ENCODE data around the gene A1CF. TPM values are rescaled to one million over a fixed set of nuclear protein-coding genes. Genes with fewer than 3 reads are reported as not detected.

A1CF gene
- total and polyA plus RNA-seq, 2 of the 8 experiments (the other 6 are each of a cell fraction or from before 2014, with no cell fraction given), result not detected

GRCh38 chr10:50788951-50789945 lies 96.2 kb downstream of the A1CF start:
- Histone ChIP-seq H4K20me1 (replicated peaks in 1 of 2; ENCODE audit: control insufficient read depth in 1 of 2, insufficient read depth in 2 of 2, low read length in 2 of 2) (no peaks in the 10 kb centered on the region), H4K5ac (ENCODE audit: insufficient read length, low read depth, low read length) (no peak overlapping the region), H3K9ac (replicated peaks in 1 of 4; ENCODE audit: extremely low read depth in 1 of 4, low read depth in 3 of 4, low read length in 3 of 4) (no peak overlapping the region), H2BK5ac (ENCODE audit: low read depth, low read length) (no peak overlapping the region), H4K91ac (replicated peaks; ENCODE audit: insufficient read length, low read length) (no peak overlapping the region), H2BK120ac (replicated peaks; ENCODE audit: low read depth, low read length) (no peak overlapping the region), H3K4ac (replicated peaks; ENCODE audit: insufficient read length, low read depth, low read length) (no peak overlapping the region), H3K79me2 (ENCODE audit: control insufficient read depth in 1 of 2, insufficient read depth in 2 of 2, low read length in 2 of 2) (no peaks in the 10 kb centered on the region), H3K56ac (replicated peaks; ENCODE audit: insufficient read length, low read depth, low read length) (no peak overlapping the region), H3K79me1 (ENCODE audit: low read depth, low read length) (no peaks in the 10 kb centered on the region), H2BK20ac (ENCODE audit: low read length) (no peak overlapping the region), H2BK12ac (ENCODE audit: low read depth, low read length) (0 out of 2 replicates have a peak overlapping the region, but pooled peaks have one; percentile 62), H3K23me2 (ENCODE audit: low read depth, low read length) (no peaks in the 10 kb centered on the region), H2AFZ (ENCODE audit: low read length) (no peak overlapping the region), H2BK15ac (ENCODE audit: low read length) (no peak overlapping the region), H3K4me3 (ENCODE audit: extremely low read depth in 1 of 4, insufficient read depth in 2 of 4, low read depth in 3 of 4, low read length in 4 of 4) (no peak overlapping the region), H3K23ac (ENCODE audit: insufficient read length) (no peak overlapping the region), H3K9me3 (ENCODE audit: insufficient read depth in 2 of 2, low read depth in 1 of 2, low read length in 1 of 2) (no peaks in the 10 kb centered on the region), H4K8ac (ENCODE audit: extremely low read depth, insufficient read depth, low read length) (no peak overlapping the region), H3K27me3 (replicated peaks in 1 of 4; ENCODE audit: control insufficient read depth in 3 of 4, extremely low read depth in 1 of 4, insufficient read depth in 3 of 4, low read length in 3 of 4) (no peaks in the 10 kb centered on the region), H3K18ac (ENCODE audit: extremely low read depth, low read length) (no peak overlapping the region), H2AK5ac (ENCODE audit: low read depth, low read length) (no peak overlapping the region), H3K4me1 (replicated peaks in 1 of 4; ENCODE audit: control insufficient read depth in 3 of 4, insufficient read depth in 4 of 4, low read length in 3 of 4) (peaks cover 0 to 9% (median 4%) of the 10 kb centered on the region in 4 experiments; a peak in 3 of 7 replicates), H3K14ac (ENCODE audit: insufficient read length) (no peak overlapping the region), H3K36me3 (ENCODE audit: control insufficient read depth in 2 of 4, insufficient read depth in 4 of 4, low read length in 3 of 4) (no peaks in the 10 kb centered on the region), H3K27ac (ENCODE audit: low read depth, low read length) (no peak overlapping the region), H3K4me2 (ENCODE audit: insufficient read depth in 1 of 2, low read depth in 2 of 2, low read length in 2 of 2) (no peak overlapping the region)
- 87% methylated on average over 1 of the region's 1 CpG; no CpG with 5 or more reads in 1 of the 2 experiments for WGBS, 2 experiments (ENCODE audit: extremely low coverage in 1 of 2, insufficient coverage in 1 of 2, insufficient read length in 1 of 2, insufficient replicate concordance in 2 of 2, low coverage in 1 of 2, low lambda C conversion rate in 2 of 2, missing lambda C conversion rate in 1 of 2)
- TF ChIP-seq TAF7 (optimal IDR thresholded peaks at IDR 0.05; ENCODE audit: borderline replicate concordance, low read depth, low read length) (peak; percentile 21), BCL11A (IDR thresholded peaks at IDR 0.05; ENCODE audit: low read depth in 2 of 2, low read length in 2 of 2) (no peak), CTCF (IDR thresholded peaks at IDR 0.05; ENCODE audit: control extremely low read depth in 1 of 3, insufficient read depth in 1 of 3, low read depth in 1 of 3, low read length in 3 of 3) (peak in 2 of 3 experiments; percentile 53 to 56; a peak in 3 of 4 replicates), RAD21 (IDR thresholded peaks at IDR 0.05 in 1 of 2, conservative IDR thresholded peaks at IDR 0.05 in 1 of 2; ENCODE audit: low read depth in 2 of 2, low read length in 2 of 2) (peak; percentile 81 to 87)
- DNase-seq (ENCODE audit: low read depth in 1 of 2, low spot score in 2 of 2) (no peak), FAIRE-seq (peak; percentile 84)
- ChIA-PET CTCF (ENCODE audit: partially characterized antibody) (interaction anchor here (0.6 to 2.8 kb wide), 20 partner anchors 7 to 1492 kb away, joined by 3 to 14 read pairs (median 3); partner anchors contain the start of gene A1CF), POLR2A (ENCODE audit: partially characterized antibody) (interaction anchor here (1.4 to 2.0 kb wide), 2 partner anchors 101 to 203 kb away, joined by 3 to 4 read pairs; no protein-coding TSS in a partner anchor)
